ENCODE data around the gene CFAP97.

DNA sequence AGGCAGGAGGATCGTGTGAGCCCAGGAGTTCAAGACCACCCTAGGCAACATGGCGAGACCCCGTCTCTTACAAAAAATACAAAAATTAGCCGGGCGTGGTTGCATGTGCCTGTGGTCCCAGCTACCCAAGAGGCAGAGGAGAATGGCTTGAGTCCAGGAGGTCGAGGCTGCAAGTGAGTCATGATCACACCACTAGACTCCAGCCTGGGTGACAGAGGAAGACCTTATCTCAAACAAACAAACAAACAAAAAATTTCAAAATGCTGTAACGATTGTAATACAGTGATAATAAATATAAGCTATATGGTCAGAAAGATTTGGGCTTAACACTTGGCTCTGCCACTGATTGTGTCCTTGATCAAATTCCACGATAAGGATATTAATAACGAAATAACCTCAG, 36.6 kb downstream of the CFAP97 start:
- TF ChIP-seq CTCF (IDR thresholded peaks at IDR 0.05; ENCODE audit: insufficient read depth, low read length, poor library complexity, severe bottlenecking) (no peak), EZH2phosphoT487 (conservative IDR thresholded peaks at IDR 0.05; ENCODE audit: low read length) (no peak)

Data from SU-DHL-6 (cell line).